CD14-positive monocyte (primary cell): ENCODE results near the gene FABP1. TPM values are rescaled to one million over a fixed set of nuclear protein-coding genes. Genes with fewer than 3 reads are reported as not detected.

Experiments used
- DNase-seq, 3 donors: peaks; one replicate each; pipeline ENCODE4 v3.0.0-alpha.2; 2011 to 2022
- H2AFZ ChIP-seq: 2 replicates; pipeline ENCODE4 v1.6.0; 2012; ENCODE audit warnings: mild to moderate bottlenecking, low read depth, low read length, inconsistent platforms; ENCODE audit not compliant: insufficient read depth, poor library complexity, severe bottlenecking
- H3K27ac ChIP-seq, 2 donors: 1 replicate in 1 of 2; 2 replicates in 1 of 2; pipeline ENCODE4 v1.5.1; 2012 to 2013; ENCODE audit warnings: low read length in 2 of 2, control low read depth in 1 of 2, inconsistent platforms in 1 of 2, low read depth in 1 of 2, mild to moderate bottlenecking in 1 of 2
- H3K27me3 ChIP-seq, 2 donors: one replicate each; pipeline versions ENCODE4 v1.6.0 to v1.6.1; 2011 to 2013; ENCODE audit warnings: low read length in 2 of 2; ENCODE audit not compliant: control insufficient read depth in 2 of 2, insufficient read depth in 2 of 2
- H3K36me3 ChIP-seq, 2 donors: replicated peaks in 1 of 2; 1 replicate in 1 of 2; 2 replicates in 1 of 2; pipeline versions ENCODE4 v1.5.1 to v1.6.1; 2012 to 2013; ENCODE audit warnings: low read length in 2 of 2, control low read depth in 1 of 2, inconsistent platforms in 1 of 2, mild to moderate bottlenecking in 1 of 2; ENCODE audit not compliant: insufficient read depth in 2 of 2, control insufficient read depth in 1 of 2
- H3K4me1 ChIP-seq, 2 donors: 1 replicate in 1 of 2; 2 replicates in 1 of 2; pipeline versions ENCODE4 v1.5.1 to v1.6.1; 2012 to 2013; ENCODE audit warnings: low read length in 2 of 2, control low read depth in 1 of 2, inconsistent platforms in 1 of 2, mild to moderate bottlenecking in 1 of 2, moderate library complexity in 1 of 2; ENCODE audit not compliant: insufficient read depth in 2 of 2, control insufficient read depth in 1 of 2
- H3K4me2 ChIP-seq: replicated peaks from 2 replicates; pipeline ENCODE3; 2012; ENCODE audit warnings: low read length, moderate library complexity, mild to moderate bottlenecking; ENCODE audit not compliant: poor library complexity, severe bottlenecking; ENCODE audit errors: extremely low read depth
- H3K4me3 ChIP-seq, 3 experiments: fragments of 200-600 bp in 1 of 3; sonication (generic) in 1 of 3; replicated peaks in 1 of 3; 1 replicate in 2 of 3; 2 replicates in 1 of 3; pipeline ENCODE4 v1.5.1; 2011 to 2013; ENCODE audit warnings: low read length in 3 of 3, mild to moderate bottlenecking in 3 of 3, control low read depth in 2 of 3, low read depth in 2 of 3, inconsistent platforms in 1 of 3, moderate library complexity in 1 of 3
- H3K79me2 ChIP-seq: 2 replicates; pipeline ENCODE4 v1.6.0; 2012; ENCODE audit warnings: mild to moderate bottlenecking, control low read depth, inconsistent platforms, low read length, moderate library complexity; ENCODE audit not compliant: insufficient read depth
- H3K9ac ChIP-seq: 2 replicates; pipeline ENCODE4 v1.6.0; 2017; ENCODE audit warnings: low read length, mild to moderate bottlenecking; ENCODE audit not compliant: insufficient read depth, poor library complexity, severe bottlenecking
- H3K9me3 ChIP-seq, 2 donors: replicated peaks in 1 of 2; 1 replicate in 1 of 2; 2 replicates in 1 of 2; pipeline versions ENCODE4 v1.5.1 to v1.6.1; 2012 to 2013; ENCODE audit warnings: low read length in 2 of 2, control low read depth in 1 of 2; ENCODE audit not compliant: control insufficient read depth in 1 of 2, insufficient read depth in 1 of 2
- H4K20me1 ChIP-seq: 2 replicates; pipeline ENCODE4 v1.6.0; 2012; ENCODE audit warnings: mild to moderate bottlenecking, low read length, control low read depth, moderate library complexity; ENCODE audit not compliant: insufficient read depth
- H3K27ac Mint-ChIP-seq, 7 donors: one replicate each; pipeline ENCODE4 v1.8.0; 2020; ENCODE audit warnings: mild to moderate bottlenecking in 7 of 7, mixed read lengths in 7 of 7, moderate library complexity in 6 of 7, inconsistent platforms in 2 of 7
- H3K27me3 Mint-ChIP-seq, 3 donors: one replicate each; pipeline ENCODE4 v1.8.0; 2021 to 2022; ENCODE audit warnings: low read depth in 3 of 3, mild to moderate bottlenecking in 3 of 3, mixed read lengths in 3 of 3, moderate library complexity in 3 of 3, inconsistent platforms in 1 of 3
- H3K36me3 Mint-ChIP-seq, 2 donors: one replicate each; pipeline ENCODE4 v1.8.0; 2020; ENCODE audit warnings: mixed read lengths in 2 of 2, inconsistent platforms in 1 of 2, mild to moderate bottlenecking in 1 of 2
- H3K4me1 Mint-ChIP-seq: one replicate; pipeline ENCODE4 v1.8.0; 2020; ENCODE audit warnings: mild to moderate bottlenecking, mixed read lengths
- H3K4me3 Mint-ChIP-seq, 2 donors: one replicate each; pipeline ENCODE4 v1.8.0; 2020; ENCODE audit warnings: mild to moderate bottlenecking in 2 of 2, mixed read lengths in 2 of 2, moderate library complexity in 1 of 2
- H3K9me3 Mint-ChIP-seq, 7 donors: one replicate each; pipeline ENCODE4 v1.8.0; 2020 to 2022; ENCODE audit warnings: mixed read lengths in 7 of 7, mild to moderate bottlenecking in 6 of 7, moderate library complexity in 6 of 7, inconsistent platforms in 2 of 7
- WGBS: methylation state at CpG from one replicate; pipeline ENCODE4 v1.1.5; 2013; ENCODE audit warnings: missing lambda C conversion rate; ENCODE audit not compliant: insufficient coverage; 5-methylcytosine and 5-hydroxymethylcytosine counted together
- intact Hi-C, 2 donors: fragments of 100-400 bp; cut with micrococcal nuclease; formaldehyde crosslinking; loops; one replicate each; pipeline versions ENCODE4 v1.15.0 to v1.15.1; 2023
- polyA plus RNA-seq, 3 donors: library from polyadenylated mRNA; depleted of rRNA in 1 of 3; unstranded in 2 of 3; stranded (reverse) in 1 of 3; fragments of 300-500 nt in 2 of 3; fragments of >200 nt in 1 of 3; fragmentation: Illumina TruSeq in 2 of 3; gene quantifications; 1 replicate in 2 of 3; 2 replicates in 1 of 3; pipeline ENCODE4 v1.2.3, GENCODE V29; 2012 to 2021
- TF ChIP-seq, protein P1 (sequence below): fragments of 200-600 bp; IDR thresholded peaks from one replicate; pipeline ENCODE4 v1.8.0; 2022; ENCODE audit warnings: antibody characterized with exemption, mild to moderate bottlenecking

The FABP1 gene
- polyA plus RNA-seq, 3 donors: not detected

DNA sequence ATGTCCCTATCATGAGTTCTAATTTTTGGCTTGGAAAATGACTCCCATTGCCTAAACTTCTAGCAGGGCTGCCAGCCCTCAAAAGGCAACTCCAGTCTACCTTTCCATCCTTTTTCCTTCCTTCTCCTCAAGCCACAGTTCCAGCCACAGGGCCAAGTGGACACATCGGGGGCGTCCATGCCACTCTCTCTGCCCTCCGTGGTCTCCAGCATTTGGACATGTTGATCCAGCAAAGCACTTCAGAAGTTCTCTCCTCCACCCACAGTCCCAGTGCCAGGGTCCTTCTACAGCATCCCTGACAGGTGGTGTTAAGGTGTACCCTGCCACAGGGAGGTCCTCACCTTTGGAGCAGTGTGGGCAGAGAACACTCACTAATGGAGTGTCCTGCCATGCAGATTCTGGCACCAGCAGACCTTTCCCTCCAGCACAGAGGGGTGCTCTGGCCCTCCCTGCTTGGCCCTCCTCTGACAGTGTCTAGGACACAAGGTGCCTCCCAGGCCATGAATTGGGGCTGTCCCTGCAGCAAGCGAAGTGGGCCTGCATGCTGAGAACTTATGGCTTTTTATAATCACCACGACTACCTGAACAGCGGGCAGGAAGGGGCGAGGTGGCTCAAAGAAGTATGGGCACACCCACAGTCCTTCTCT lies 1.6 kb upstream of the FABP1 start:
- H3K4me3 ChIP-seq: no peak overlapping the region
- Mint-ChIP-seq H3K36me3 (no peaks in the 10 kb centered on the region), H3K4me1 (no peaks in the 10 kb centered on the region), H3K27ac (no peak overlapping the region), H3K4me3 (no peak overlapping the region), H3K9me3 (no peaks in the 10 kb centered on the region), H3K27me3 (peaks cover 0 to 10% (median 2%) of the 10 kb centered on the region in 3 donors)
- H2AFZ ChIP-seq: no peak overlapping the region
- no peaks in the 10 kb centered on the region for H3K4me1 ChIP-seq
- H4K20me1 ChIP-seq: no peaks in the 10 kb centered on the region
- intact Hi-C loops: no loop called here
- no peaks in the 10 kb centered on the region for H3K9me3 ChIP-seq
- H3K27me3 ChIP-seq: no peaks in the 10 kb centered on the region
- TF ChIP-seq, protein P1, sequence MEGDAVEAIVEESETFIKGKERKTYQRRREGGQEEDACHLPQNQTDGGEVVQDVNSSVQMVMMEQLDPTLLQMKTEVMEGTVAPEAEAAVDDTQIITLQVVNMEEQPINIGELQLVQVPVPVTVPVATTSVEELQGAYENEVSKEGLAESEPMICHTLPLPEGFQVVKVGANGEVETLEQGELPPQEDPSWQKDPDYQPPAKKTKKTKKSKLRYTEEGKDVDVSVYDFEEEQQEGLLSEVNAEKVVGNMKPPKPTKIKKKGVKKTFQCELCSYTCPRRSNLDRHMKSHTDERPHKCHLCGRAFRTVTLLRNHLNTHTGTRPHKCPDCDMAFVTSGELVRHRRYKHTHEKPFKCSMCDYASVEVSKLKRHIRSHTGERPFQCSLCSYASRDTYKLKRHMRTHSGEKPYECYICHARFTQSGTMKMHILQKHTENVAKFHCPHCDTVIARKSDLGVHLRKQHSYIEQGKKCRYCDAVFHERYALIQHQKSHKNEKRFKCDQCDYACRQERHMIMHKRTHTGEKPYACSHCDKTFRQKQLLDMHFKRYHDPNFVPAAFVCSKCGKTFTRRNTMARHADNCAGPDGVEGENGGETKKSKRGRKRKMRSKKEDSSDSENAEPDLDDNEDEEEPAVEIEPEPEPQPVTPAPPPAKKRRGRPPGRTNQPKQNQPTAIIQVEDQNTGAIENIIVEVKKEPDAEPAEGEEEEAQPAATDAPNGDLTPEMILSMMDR: no peak
- no peaks in the 10 kb centered on the region for H3K79me2 ChIP-seq
- H3K27ac ChIP-seq: no peak overlapping the region
- no peak for DNase-seq
- H3K36me3 ChIP-seq: no peaks in the 10 kb centered on the region
- H3K4me2 ChIP-seq: no peak overlapping the region
- 91% methylated on average over 6 of the region's 7 CpGs for WGBS
- H3K9ac ChIP-seq: no peak overlapping the region

DNA sequence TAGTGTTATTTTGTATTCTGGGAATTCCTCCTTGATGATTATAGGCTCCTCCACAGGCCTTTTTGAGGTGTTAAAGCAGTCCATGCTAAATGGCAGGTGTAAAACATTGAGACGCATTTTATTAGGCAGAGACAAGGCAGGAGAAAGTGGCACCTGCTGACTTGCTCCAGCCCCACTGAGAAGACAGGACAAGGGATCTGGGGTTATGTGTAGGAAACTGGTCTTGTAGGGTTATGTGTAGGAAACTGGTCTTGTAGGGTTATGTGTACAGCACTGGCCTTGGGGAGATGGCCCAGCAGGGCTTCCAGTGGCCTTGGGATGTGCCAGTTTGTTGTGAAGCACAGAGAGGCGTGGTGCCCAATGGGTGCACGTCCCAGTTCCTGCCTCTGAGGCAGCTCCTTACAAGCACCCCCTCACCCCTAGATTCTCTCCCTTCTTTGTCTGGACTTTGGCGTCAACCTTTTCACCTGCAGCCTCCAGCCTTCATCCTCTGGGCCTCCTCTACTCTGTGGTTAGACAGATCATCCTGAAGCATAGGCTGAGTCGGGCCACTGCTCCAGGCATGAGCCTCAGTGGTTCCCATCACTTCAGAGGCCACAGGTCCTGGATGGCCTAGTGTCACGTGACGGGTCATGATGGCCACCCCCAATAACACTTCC lies 921 bp upstream of the FABP1 start:
- H3K79me2 ChIP-seq: no peaks in the 10 kb centered on the region
- TF ChIP-seq, protein P1: no peak
- Mint-ChIP-seq H3K27me3 (peaks cover 0 to 10% (median 2%) of the 10 kb centered on the region in 3 donors), H3K9me3 (no peaks in the 10 kb centered on the region), H3K27ac (no peak overlapping the region), H3K36me3 (no peaks in the 10 kb centered on the region), H3K4me1 (no peaks in the 10 kb centered on the region), H3K4me3 (no peak overlapping the region)
- H3K4me1 ChIP-seq: no peaks in the 10 kb centered on the region
- H3K9me3 ChIP-seq: no peaks in the 10 kb centered on the region
- H3K27ac ChIP-seq: no peak overlapping the region
- no peaks in the 10 kb centered on the region for H3K36me3 ChIP-seq
- WGBS: 91% methylated on average over 5 of the region's 7 CpGs
- H3K27me3 ChIP-seq: no peaks in the 10 kb centered on the region
- H4K20me1 ChIP-seq: no peaks in the 10 kb centered on the region
- H3K4me3 ChIP-seq: no peak overlapping the region
- H2AFZ ChIP-seq: no peak overlapping the region
- intact Hi-C loops: no loop called here
- H3K4me2 ChIP-seq: no peak overlapping the region
- no peak overlapping the region for H3K9ac ChIP-seq
- no peak for DNase-seq
